UCSD-AML1 (cell line): Measurements from ENCODE around the gene SEMA6A.

Experiments
- DNase-seq: peaks from one replicate; lab custom pipeline; 2025; ENCODE audit not compliant: unreplicated experiment; lab: John Stamatoyannopoulos, UW

The SEMA6A gene

GRCh38 chr5:116415182-116415581 is 159.4 kb downstream of the SEMA6A start:
- DNase-seq, result no peak

GRCh38 chr5:116411101-116411571 is 163.5 kb downstream of the SEMA6A start:
- DNase-seq, result no peak

GRCh38 chr5:116410336-116410890 is 164.2 kb downstream of the SEMA6A start:
- no peak for DNase-seq

- no peak for DNase-seq
These were observed 164.9 kb downstream of the SEMA6A start for GRCh38 chr5:116409591-116410296.

GRCh38 chr5:116406306-116407041 is 168.1 kb downstream of the SEMA6A start:
- no peak for DNase-seq

GRCh38 chr5:116404792-116405191 is 169.8 kb downstream of the SEMA6A start:
- DNase-seq, result no peak

GRCh38 chr5:116404016-116404415 is 170.6 kb downstream of the SEMA6A start:
- no peak for DNase-seq

GRCh38 chr5:116402235-116402634 is 172.4 kb downstream of the SEMA6A start:
- DNase-seq, result no peak

GRCh38 chr5:116401576-116401975 is 173.0 kb downstream of the SEMA6A start:
- no peak for DNase-seq

- no peak for DNase-seq
These were observed 178.0 kb downstream of the SEMA6A start for GRCh38 chr5:116396476-116397099.

GRCh38 chr5:116395631-116396203 is 178.9 kb downstream of the SEMA6A start:
- DNase-seq, result no peak

- no peak for DNase-seq
These were observed 179.4 kb downstream of the SEMA6A start for GRCh38 chr5:116395226-116395625.

- no peak for DNase-seq
These were observed 180.3 kb downstream of the SEMA6A start for GRCh38 chr5:116394186-116394867.
